Esophagus muscularis mucosa (tissue), 4 donors: ENCODE results near the gene MARF1. TPM values are rescaled to one million over a fixed set of nuclear protein-coding genes. Genes with fewer than 3 reads are reported as not detected.

Experiments used
- DNase-seq: peaks from one replicate; pipeline ENCODE4 v3.0.0-alpha.2; 2017; ENCODE audit errors: extremely low spot score
- H3K27ac ChIP-seq, 4 donors: fragments of 200-600 bp; sonication (generic); replicated peaks in 1 of 4; 1 replicate in 3 of 4; 2 replicates in 1 of 4; pipeline ENCODE4 v1.5.1; 2016 to 2019; ENCODE audit warnings: mild to moderate bottlenecking in 1 of 4
- H3K27me3 ChIP-seq, 4 donors: fragments of 200-600 bp; sonication (generic); one replicate each; pipeline versions ENCODE4 v1.5.1 to v1.6.0; 2016 to 2019
- H3K36me3 ChIP-seq, 4 donors: fragments of 200-600 bp; sonication (generic); one replicate each; pipeline ENCODE4 v1.5.1; 2016 to 2019
- H3K4me1 ChIP-seq, 4 donors: fragments of 200-600 bp; sonication (generic); one replicate each; pipeline ENCODE4 v1.5.1; 2016 to 2019
- H3K4me3 ChIP-seq, 4 donors: fragments of 200-600 bp; sonication (generic); 1 replicate in 2 of 4; 2 replicates in 2 of 4; pipeline ENCODE4 v1.5.1; 2016 to 2019; ENCODE audit warnings: mild to moderate bottlenecking in 4 of 4, moderate library complexity in 1 of 4
- H3K9me3 ChIP-seq, 4 donors: fragments of 200-600 bp; sonication (generic); 1 replicate in 3 of 4; 2 replicates in 1 of 4; pipeline ENCODE4 v1.5.1; 2016 to 2019
- CTCF ChIP-seq, 3 experiments: fragments of 200-600 bp in 2 of 3; fragments of 450-650 bp in 1 of 3; sonication (generic) in 2 of 3; IDR thresholded peaks; one replicate each; pipeline ENCODE4 v1.5.1; 2017 to 2019; ENCODE audit warnings: antibody characterized with exemption in 3 of 3, mild to moderate bottlenecking in 2 of 3, moderate library complexity in 1 of 3
- EP300 ChIP-seq: sonication (generic); formaldehyde crosslinking; IDR thresholded peaks from one replicate; pipeline ENCODE4 v1.6.1; 2017; ENCODE audit warnings: antibody characterized with exemption
- POLR2A ChIP-seq: fragments of 450-650 bp; IDR thresholded peaks from one replicate; pipeline ENCODE4 v1.6.1; 2017; ENCODE audit warnings: antibody characterized with exemption, moderate library complexity, mild to moderate bottlenecking, low read depth
- POLR2AphosphoS5 ChIP-seq, 2 donors: sonication (generic); formaldehyde crosslinking; IDR thresholded peaks; one replicate each; pipeline ENCODE4 v1.6.1; 2017; ENCODE audit warnings: antibody characterized with exemption in 2 of 2
- WGBS: methylation state at CpG from one replicate; pipeline ENCODE4 v1.1.5; 2018; 5-methylcytosine and 5-hydroxymethylcytosine counted together
- intact Hi-C: fragments of 100-400 bp; cut with DNase I; formaldehyde crosslinking; loops from one replicate; pipeline ENCODE4 v1.15.1; 2023
- total RNA-seq, 4 donors: library from RNA; depleted of rRNA; stranded (reverse); fragments of >200 nt; gene quantifications; one replicate each; pipeline versions ENCODE4 v1.1.0 to v1.2.1, GENCODE V29; 2016

MARF1 gene
- total RNA-seq, 4 donors from 2014 or later = 36.6 to 57.3 (median 52.0) TPM

- Histone ChIP-seq H3K4me3 (no peak overlapping the region), H3K27ac (no peak overlapping the region), H3K4me1 (peaks cover 0 to 4% (median under 1%) of the 10 kb centered on the region in 4 donors), H3K36me3 (peaks cover 75 to 100% (median 96%) of the 10 kb centered on the region in 4 donors), H3K9me3 (no peaks in the 10 kb centered on the region), H3K27me3 (no peaks in the 10 kb centered on the region)
- DNase-seq = no peak
- intact Hi-C loops = no loop called here
- WGBS = 95% methylated on average over 23 of the region's 23 CpGs
- TF ChIP-seq CTCF (IDR thresholded peaks at IDR 0.05) (no peak), POLR2A (no peak), POLR2AphosphoS5 (IDR thresholded peaks at IDR 0.05) (no peak)
These were observed 40.5 kb downstream of the MARF1 start for GRCh38 chr16:15602285-15603044.

GRCh38 chr16:15601212-15601879 lies 41.6 kb downstream of the MARF1 start:
- WGBS = 76% methylated on average over 9 of the region's 9 CpGs
- intact Hi-C loops = no loop called here
- Histone ChIP-seq H3K9me3 (no peaks in the 10 kb centered on the region), H3K4me3 (no peak overlapping the region), H3K36me3 (peaks cover 70 to 100% (median 98%) of the 10 kb centered on the region in 4 donors), H3K4me1 (peaks cover 0 to 8% (median 0%) of the 10 kb centered on the region in 4 donors), H3K27ac (no peak overlapping the region), H3K27me3 (no peaks in the 10 kb centered on the region)
- TF ChIP-seq POLR2A (no peak), EP300 (no peak)
- DNase-seq = no peak

- intact Hi-C loops = no loop called here
- Histone ChIP-seq H3K9me3 (no peaks in the 10 kb centered on the region), H3K4me1 (peaks cover 0 to 8% (median 0%) of the 10 kb centered on the region in 4 donors), H3K27ac (no peak overlapping the region), H3K27me3 (no peaks in the 10 kb centered on the region), H3K4me3 (no peak overlapping the region), H3K36me3 (peaks cover 61 to 100% (median 96%) of the 10 kb centered on the region in 4 donors)
- TF ChIP-seq POLR2AphosphoS5 (IDR thresholded peaks at IDR 0.05) = no peak
- TF ChIP-seq POLR2A = no peak
- TF ChIP-seq CTCF (IDR thresholded peaks at IDR 0.05) = no peak
- TF ChIP-seq EP300 = no peak
- no peak for DNase-seq
- WGBS = 93% methylated on average over 21 of the region's 21 CpGs
These were observed 43.5 kb downstream of the MARF1 start for GRCh38 chr16:15599303-15600070.

- TF ChIP-seq EP300 = no peak
- TF ChIP-seq POLR2A = no peak
- no peak for TF ChIP-seq POLR2AphosphoS5 (IDR thresholded peaks at IDR 0.05)
- TF ChIP-seq CTCF (IDR thresholded peaks at IDR 0.05) = no peak
- WGBS = 96% methylated on average over 17 of the region's 17 CpGs
- no peak for DNase-seq
- no peak overlapping the region for H3K4me3 ChIP-seq
- H3K36me3 ChIP-seq = peaks cover 56 to 100% (median 91%) of the 10 kb centered on the region in 4 donors
- intact Hi-C loops = no loop called here
- H3K9me3 ChIP-seq = no peaks in the 10 kb centered on the region
- no peaks in the 10 kb centered on the region for H3K27me3 ChIP-seq
- H3K4me1 ChIP-seq = peaks cover 0 to 8% (median 0%) of the 10 kb centered on the region in 4 donors
- H3K27ac ChIP-seq = no peak overlapping the region
These were observed 44.2 kb downstream of the MARF1 start for GRCh38 chr16:15598648-15599190.
